ENCODE data around the gene PRRG3. TPM values are rescaled to one million over a fixed set of nuclear protein-coding genes. Genes with fewer than 3 reads are reported as not detected.

Gene PRRG3
- total RNA-seq, 2 experiments from 2014 or later: not detected

GRCh38 chrX:151714362-151714761, 19.1 kb downstream of the PRRG3 start:
- Mint-ChIP-seq H3K4me1 (no peaks in the 10 kb centered on the region), H3K4me3 (no peak overlapping the region), H3K36me3 (no peaks in the 10 kb centered on the region), H3K9me3 (ENCODE audit: low read depth) (no peaks in the 10 kb centered on the region), H3K27me3 (no peaks in the 10 kb centered on the region), H3K27ac (no peak overlapping the region)
- CTCF ChIA-PET: no interaction called here
- ATAC-seq: no peak
- no peak for DNase-seq

- Mint-ChIP-seq H3K27ac (no peak within 1 kb of the TSS), H3K4me1 (no peaks in the 10 kb centered on the region), H3K4me3 (no peak within 1 kb of the TSS), H3K27me3 (no peaks in the 10 kb centered on the region), H3K36me3 (no peaks in the 10 kb centered on the region), H3K9me3 (ENCODE audit: low read depth) (no peaks in the 10 kb centered on the region)
- DNase-seq: no peak
- ATAC-seq: no peak
- CTCF ChIA-PET: no interaction called here
Observed at GRCh38 chrX:151715752-151716151, 20.5 kb downstream of the PRRG3 start, which contains the start of gene FATE1. FATE1 (plus strand) TSS chrX:151716035; CDS start chrX:151716120, 85 bp downstream.

GRCh38 chrX:151722241-151722846, 27.1 kb downstream of the PRRG3 start:
- H3K27me3 Mint-ChIP-seq: no peaks in the 10 kb centered on the region
- no peaks in the 10 kb centered on the region for H3K36me3 Mint-ChIP-seq
- ATAC-seq (no peak), DNase-seq (no peak)
- CTCF ChIA-PET: no interaction called here
- H3K9me3 Mint-ChIP-seq (ENCODE audit: low read depth): no peaks in the 10 kb centered on the region
- H3K27ac Mint-ChIP-seq: no peak overlapping the region
- H3K4me3 Mint-ChIP-seq: no peak overlapping the region
- H3K4me1 Mint-ChIP-seq: no peaks in the 10 kb centered on the region

GRCh38 chrX:151723156-151723760, 28.0 kb downstream of the PRRG3 start:
- no peaks in the 10 kb centered on the region for H3K27me3 Mint-ChIP-seq
- H3K9me3 Mint-ChIP-seq (ENCODE audit: low read depth): no peaks in the 10 kb centered on the region
- no peaks in the 10 kb centered on the region for H3K4me1 Mint-ChIP-seq
- CTCF ChIA-PET: no interaction called here
- H3K36me3 Mint-ChIP-seq: no peaks in the 10 kb centered on the region
- ATAC-seq (no peak), DNase-seq (no peak)
- no peak overlapping the region for H3K27ac Mint-ChIP-seq
- H3K4me3 Mint-ChIP-seq: no peak overlapping the region

GRCh38 chrX:151724563-151725337, 29.5 kb downstream of the PRRG3 start:
- ATAC-seq: no peak
- no peaks in the 10 kb centered on the region for H3K36me3 Mint-ChIP-seq
- CTCF ChIA-PET: no interaction called here

GRCh38 chrX:151725338-151725614, 30.0 kb downstream of the PRRG3 start:
- CTCF ChIA-PET: no interaction called here

More at GRCh38 chrX:151724563-151725337, 29.5 kb downstream of the PRRG3 start:
- Mint-ChIP-seq H3K27me3 (no peaks in the 10 kb centered on the region), H3K27ac (no peak overlapping the region), H3K4me3 (no peak overlapping the region), H3K4me1 (no peaks in the 10 kb centered on the region), H3K9me3 (ENCODE audit: low read depth) (no peaks in the 10 kb centered on the region)
- DNase-seq: no peak

GRCh38 chrX:151726751-151727150, 31.5 kb downstream of the PRRG3 start:
- no peaks in the 10 kb centered on the region for H3K27me3 Mint-ChIP-seq
- DNase-seq (no peak), ATAC-seq (no peak)
- no peaks in the 10 kb centered on the region for H3K4me1 Mint-ChIP-seq
- H3K36me3 Mint-ChIP-seq: no peaks in the 10 kb centered on the region
- CTCF ChIA-PET: interaction anchor here (1.0 kb wide), 1 partner anchor 13 kb away, joined by 3 read pairs; no protein-coding TSS in a partner anchor
- no peak overlapping the region for H3K4me3 Mint-ChIP-seq
- no peaks in the 10 kb centered on the region for H3K9me3 Mint-ChIP-seq (ENCODE audit: low read depth)
- H3K27ac Mint-ChIP-seq: no peak overlapping the region

More at GRCh38 chrX:151725338-151725614, 30.0 kb downstream of the PRRG3 start:
- Mint-ChIP-seq H3K4me3 (no peak overlapping the region), H3K27me3 (no peaks in the 10 kb centered on the region), H3K27ac (no peak overlapping the region), H3K36me3 (no peaks in the 10 kb centered on the region), H3K4me1 (no peaks in the 10 kb centered on the region), H3K9me3 (ENCODE audit: low read depth) (no peaks in the 10 kb centered on the region)
- ATAC-seq (no peak), DNase-seq (no peak)

GRCh38 chrX:151727346-151727745, 32.1 kb downstream of the PRRG3 start:
- DNase-seq (no peak), ATAC-seq (no peak)
- Mint-ChIP-seq H3K4me3 (no peak overlapping the region), H3K4me1 (no peaks in the 10 kb centered on the region), H3K27ac (no peak overlapping the region), H3K27me3 (peaks cover 4% of the 10 kb centered on the region), H3K36me3 (no peaks in the 10 kb centered on the region), H3K9me3 (ENCODE audit: low read depth) (no peaks in the 10 kb centered on the region)
- CTCF ChIA-PET: interaction anchor here (1.0 kb wide), 1 partner anchor 14 kb away, joined by 3 read pairs; no protein-coding TSS in a partner anchor

GRCh38 chrX:151729056-151729725, 33.9 kb downstream of the PRRG3 start:
- ATAC-seq (no peak), DNase-seq (no peak)
- H3K27ac Mint-ChIP-seq: no peak overlapping the region
- peaks cover 4% of the 10 kb centered on the region for H3K27me3 Mint-ChIP-seq
- H3K36me3 Mint-ChIP-seq: no peaks in the 10 kb centered on the region
- H3K4me3 Mint-ChIP-seq: no peak overlapping the region
- no peaks in the 10 kb centered on the region for H3K9me3 Mint-ChIP-seq (ENCODE audit: low read depth)
- H3K4me1 Mint-ChIP-seq: no peaks in the 10 kb centered on the region
- CTCF ChIA-PET: no interaction called here

- no peak within 1 kb of the TSS for H3K27ac Mint-ChIP-seq
Observed at GRCh38 chrX:151734446-151734845, 39.2 kb downstream of the PRRG3 start, which contains the start of gene CNGA2. CNGA2 (plus strand) TSS chrX:151734746; CDS start chrX:151738484, 3,738 bp downstream.

GRCh38 chrX:151735219-151735618, 40.0 kb downstream of the PRRG3 start:
- no peak for ATAC-seq
- Mint-ChIP-seq H3K36me3 (no peaks in the 10 kb centered on the region), H3K9me3 (ENCODE audit: low read depth) (no peaks in the 10 kb centered on the region), H3K4me1 (no peaks in the 10 kb centered on the region), H3K4me3 (no peak overlapping the region), H3K27ac (no peak overlapping the region), H3K27me3 (peaks cover 4% of the 10 kb centered on the region)
- CTCF ChIA-PET: no interaction called here
- no peak for DNase-seq

More at GRCh38 chrX:151734446-151734845, 39.2 kb downstream of the PRRG3 start, which contains the start of gene CNGA2:
- ATAC-seq: no peak
- Mint-ChIP-seq H3K4me3 (no peak within 1 kb of the TSS), H3K9me3 (ENCODE audit: low read depth) (no peaks in the 10 kb centered on the region), H3K27me3 (peaks cover 4% of the 10 kb centered on the region), H3K4me1 (no peaks in the 10 kb centered on the region), H3K36me3 (no peaks in the 10 kb centered on the region)
- no peak for DNase-seq
- CTCF ChIA-PET: no interaction called here

GRCh38 chrX:151736685-151737084, 41.4 kb downstream of the PRRG3 start:
- CTCF ChIA-PET: no interaction called here
- H3K4me1 Mint-ChIP-seq: no peaks in the 10 kb centered on the region
- H3K27ac Mint-ChIP-seq: no peak overlapping the region
- H3K9me3 Mint-ChIP-seq (ENCODE audit: low read depth): no peaks in the 10 kb centered on the region
- H3K4me3 Mint-ChIP-seq: no peak overlapping the region
- ATAC-seq (no peak), DNase-seq (no peak)
- peaks cover 4% of the 10 kb centered on the region for H3K27me3 Mint-ChIP-seq
- no peaks in the 10 kb centered on the region for H3K36me3 Mint-ChIP-seq

- ATAC-seq: no peak
- DNase-seq: no peak
- Mint-ChIP-seq H3K4me1 (no peaks in the 10 kb centered on the region), H3K4me3 (no peak overlapping the region), H3K27ac (no peak overlapping the region), H3K27me3 (no peaks in the 10 kb centered on the region), H3K36me3 (no peaks in the 10 kb centered on the region), H3K9me3 (ENCODE audit: low read depth) (no peaks in the 10 kb centered on the region)
- CTCF ChIA-PET: no interaction called here
Observed at GRCh38 chrX:151737494-151737893, 42.2 kb downstream of the PRRG3 start.

Measured in activated CD8-positive, alpha-beta memory T cell treated with anti-CD3 and anti-CD28 coated beads, Interleukin-2, amount 10 ng/mL, durations not matched to agents 7 days and 5 days (primary cell).